Posterior cingulate gyrus (tissue), 11 donors: ENCODE data around the gene NHERF2.
"Not testable (repeated sequence)": the region's sequence is repeated elsewhere in the genome, so short reads cannot be mapped to it uniquely, and the experiment has no call there.

Experiments used
- DNase-seq, 10 donors: peaks; one replicate each; pipeline versions ENCODE4 v3.0.0 to v3.0.0-alpha.2; 2020 to 2021; ENCODE audit warnings: mixed read lengths in 3 of 10
- intact Hi-C: fragments of 100-400 bp; cut with DNase I; formaldehyde crosslinking; loops from one replicate; pipeline ENCODE4 v1.15.1; 2023

NHERF2 gene

GRCh38 chr16:2004795-2005517 lies 21.7 kb upstream of the NHERF2 start:
- peak in 1 of 10 donors; percentile 88 for DNase-seq

GRCh38 chr16:2005646-2006045 lies 21.1 kb upstream of the NHERF2 start:
- peak in 5 of 10 donors; percentile 33 to 89 (median 74) for DNase-seq

More at GRCh38 chr16:2004795-2005517, 21.7 kb upstream of the NHERF2 start:
- intact Hi-C loops, result no loop called here

DNA sequence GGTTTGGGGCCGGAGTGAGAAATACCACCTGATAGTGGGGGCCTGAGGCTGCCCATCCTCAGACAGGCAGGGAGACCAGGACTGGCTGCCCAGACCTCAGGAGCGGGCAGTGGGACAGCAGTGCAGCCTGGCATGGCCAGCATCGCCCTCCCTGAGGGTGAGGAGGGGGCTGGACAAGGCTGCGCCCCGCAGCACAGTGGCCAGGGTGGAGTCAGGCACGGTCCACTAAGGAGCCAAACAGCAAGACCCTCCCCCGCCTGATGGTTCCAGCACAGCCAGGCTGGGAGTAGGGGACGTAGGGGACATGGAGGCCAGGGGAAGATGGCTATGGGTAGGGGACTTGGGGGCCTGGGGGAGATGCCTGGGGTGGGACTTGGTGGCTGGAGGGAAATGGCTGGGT lies 20.4 kb upstream of the NHERF2 start:
- intact Hi-C loops, result no loop called here
- DNase-seq, result peak in 1 of 10 donors; percentile 81

More at GRCh38 chr16:2005646-2006045, 21.1 kb upstream of the NHERF2 start:
- intact Hi-C loops, result no loop called here

DNA sequence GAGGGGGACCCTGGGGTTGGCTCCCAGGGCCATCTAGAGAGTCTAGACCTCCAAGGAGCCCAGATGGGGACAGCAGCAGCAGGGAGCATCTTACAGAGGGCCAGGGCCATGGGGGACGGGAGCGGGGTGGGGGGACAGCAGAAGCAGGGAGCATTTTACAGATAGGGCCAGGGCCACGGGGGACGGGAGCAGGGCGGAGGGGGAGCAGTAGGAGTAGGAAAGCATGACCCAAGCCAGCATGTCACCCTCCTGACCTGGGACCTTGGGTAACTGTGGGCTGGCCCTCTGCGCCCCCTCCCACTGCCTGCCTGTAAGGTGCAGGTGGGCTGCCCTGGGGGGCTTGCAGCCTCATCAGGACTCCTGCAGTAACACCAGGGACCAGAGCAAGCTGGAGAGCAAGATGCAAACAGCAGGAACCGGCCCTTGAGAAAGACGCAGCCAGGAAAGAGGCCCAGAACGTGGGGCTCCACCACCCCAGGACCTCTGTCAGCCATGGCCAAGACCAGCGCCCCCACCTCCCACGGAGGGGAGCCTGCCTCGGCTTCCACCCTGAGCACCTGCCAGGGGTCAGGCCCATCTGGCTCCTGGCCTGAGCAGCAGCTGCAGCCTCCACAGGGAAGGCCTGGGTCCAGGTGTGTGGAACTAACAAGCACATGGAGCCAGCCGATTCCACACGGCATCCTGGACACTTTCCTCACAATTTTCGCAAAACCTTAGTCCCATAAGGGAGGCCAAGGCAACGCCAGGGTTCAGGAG lies 19.4 kb upstream of the NHERF2 start:
- intact Hi-C loops, result no loop called here
- DNase-seq, result peak in 1 of 10 donors; percentile 75

GRCh38 chr16:2008009-2008526 lies 18.6 kb upstream of the NHERF2 start:
- peak in 1 of 10 donors; percentile 76 for DNase-seq

DNA sequence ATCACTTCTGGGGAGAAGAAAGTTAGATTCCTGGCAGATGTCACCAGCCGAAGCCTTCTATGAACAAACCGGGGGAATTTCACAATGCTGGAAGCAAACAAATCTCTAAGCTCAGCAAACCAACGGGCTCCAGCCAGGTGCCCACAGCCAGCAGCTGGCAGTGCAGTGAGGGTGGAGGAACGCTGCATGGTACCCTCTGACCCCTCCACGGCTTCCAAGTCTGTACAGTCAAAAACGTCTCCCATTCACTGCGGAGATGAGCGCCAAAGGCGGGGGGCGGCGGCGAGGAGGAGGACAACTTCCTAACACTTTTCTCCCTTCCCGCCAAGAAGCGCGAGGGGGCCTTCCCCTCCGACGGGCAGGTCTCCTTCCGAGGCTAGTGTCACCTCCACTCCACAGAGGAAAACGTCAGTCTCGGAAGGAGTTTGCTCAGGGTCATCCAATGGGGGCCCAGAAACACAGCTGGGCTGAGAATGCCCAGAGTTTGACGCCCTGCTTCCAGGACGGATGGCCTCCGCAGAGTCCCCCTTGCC lies 18.0 kb upstream of the NHERF2 start:
- DNase-seq, result peak in 1 of 10 donors; percentile 79
- intact Hi-C loops, result no loop called here

More at GRCh38 chr16:2008009-2008526, 18.6 kb upstream of the NHERF2 start:
- intact Hi-C loops, result no loop called here

GRCh38 chr16:2009164-2009711 lies 17.5 kb upstream of the NHERF2 start:
- intact Hi-C loops, result no loop called here

GRCh38 chr16:2009791-2010510 lies 16.8 kb upstream of the NHERF2 start, which contains the start of gene ZNF598:
Gene ZNF598, minus strand, starts transcription at chr16:2009821.
- intact Hi-C loops, result no loop called here
- peak; percentile 64 to 98 (median 83) for DNase-seq

More at GRCh38 chr16:2009164-2009711, 17.5 kb upstream of the NHERF2 start:
- peak in 1 of 10 donors; percentile 90 for DNase-seq

GRCh38 chr16:2011726-2012125 lies 15.0 kb upstream of the NHERF2 start:
- intact Hi-C loops, DNase-seq: not testable (repeated sequence)

DNA sequence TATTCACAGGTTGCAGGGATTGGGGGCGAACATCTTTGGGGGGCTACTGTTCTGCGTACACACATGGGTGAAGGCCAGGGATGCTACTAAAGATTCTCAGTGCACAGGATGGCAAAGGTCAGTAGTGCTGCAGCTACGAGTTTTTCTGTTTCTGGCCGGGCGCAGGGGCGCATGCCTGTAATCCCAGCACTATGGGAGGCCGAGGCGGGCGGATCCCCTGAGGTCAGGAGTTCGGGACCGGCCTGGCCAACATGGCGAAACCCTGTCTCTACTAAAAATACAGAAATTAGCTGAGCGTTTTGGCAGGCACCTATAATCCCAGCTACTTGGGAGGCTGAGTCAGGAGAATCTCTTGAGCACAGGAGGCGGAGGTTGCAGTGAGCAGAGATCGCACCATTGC lies 13.2 kb upstream of the NHERF2 start:
- DNase-seq, result no peak
- intact Hi-C loops, result no loop called here

DNA sequence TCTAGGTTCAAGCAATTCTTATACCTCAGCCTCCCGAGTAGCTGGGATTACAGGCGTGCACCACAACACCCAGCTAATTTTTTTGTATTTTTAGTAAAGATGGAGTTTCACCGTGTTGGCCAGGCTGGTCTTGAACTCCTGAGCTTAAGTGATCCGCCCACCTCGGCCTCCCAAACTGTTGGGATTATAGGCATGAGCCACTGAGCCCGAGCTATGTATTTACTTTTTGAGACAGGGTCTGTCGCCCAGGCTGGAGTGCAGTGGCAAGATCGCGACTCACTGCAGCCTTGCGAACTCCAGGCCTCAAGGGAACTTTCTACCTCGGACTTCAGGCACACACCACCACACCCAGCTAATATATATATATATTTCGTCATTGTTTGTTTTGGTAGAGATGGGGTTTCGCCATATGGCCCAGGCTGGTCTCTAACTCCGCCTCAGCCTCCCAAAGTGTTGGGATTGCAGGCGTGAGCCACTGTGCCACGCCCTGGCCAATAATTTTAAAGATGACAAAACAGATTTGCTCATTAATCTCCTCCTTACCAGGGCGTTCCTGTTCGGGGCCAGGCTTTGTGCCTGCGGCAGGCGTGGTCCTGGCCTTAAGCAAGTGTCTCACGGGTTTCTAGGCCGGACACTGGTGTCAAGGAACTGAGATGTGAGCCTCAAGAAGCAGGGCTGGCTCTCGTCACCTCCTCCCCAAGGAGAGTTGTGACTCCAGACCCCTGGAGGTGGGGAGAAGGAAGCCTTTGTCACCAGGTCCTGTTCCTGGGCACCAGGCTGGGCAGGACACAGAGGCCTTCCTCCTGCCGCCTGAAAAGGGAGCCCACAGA lies 11.4 kb upstream of the NHERF2 start:
- DNase-seq, result no peak
- intact Hi-C loops, result no loop called here

- DNase-seq, result no peak
- intact Hi-C loops, result no loop called here
These were observed 10.8 kb upstream of the NHERF2 start for GRCh38 chr16:2015947-2016208.

DNA sequence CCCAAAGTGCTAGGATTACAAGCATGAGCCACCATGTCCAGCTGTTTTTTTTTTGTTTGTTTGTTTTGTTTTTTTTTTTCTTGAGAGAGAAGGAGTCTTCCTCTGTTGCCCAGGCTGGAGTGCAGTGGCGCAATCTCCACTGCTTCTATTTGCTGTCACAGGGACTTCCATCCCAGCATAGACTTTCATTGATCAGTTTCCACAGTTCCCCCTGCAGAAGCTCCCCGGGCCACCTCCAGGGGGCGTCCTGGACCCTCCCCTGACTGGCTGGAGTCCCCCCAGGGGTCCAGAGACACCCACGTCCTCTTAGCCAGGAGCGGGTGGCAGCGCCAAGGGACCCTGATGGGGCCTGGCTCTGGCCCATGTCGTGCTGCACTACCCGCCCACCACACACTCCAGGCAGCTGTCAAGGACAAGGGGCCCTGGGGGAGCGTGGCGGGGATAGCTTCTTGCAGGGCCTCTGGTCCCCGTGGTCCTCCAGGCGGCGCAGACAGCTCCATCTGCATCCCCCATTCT lies 10.2 kb upstream of the NHERF2 start:
- intact Hi-C loops, result no loop called here
- DNase-seq, result peak in 1 of 10 donors; percentile 84

GRCh38 chr16:2019518-2019920 lies 7.2 kb upstream of the NHERF2 start, which contains the start of gene NPW:
Gene NPW, plus strand, starts transcription at chr16:2019785.
- intact Hi-C loops, result no loop called here
- peak in 1 of 10 donors; percentile 80 for DNase-seq

DNA sequence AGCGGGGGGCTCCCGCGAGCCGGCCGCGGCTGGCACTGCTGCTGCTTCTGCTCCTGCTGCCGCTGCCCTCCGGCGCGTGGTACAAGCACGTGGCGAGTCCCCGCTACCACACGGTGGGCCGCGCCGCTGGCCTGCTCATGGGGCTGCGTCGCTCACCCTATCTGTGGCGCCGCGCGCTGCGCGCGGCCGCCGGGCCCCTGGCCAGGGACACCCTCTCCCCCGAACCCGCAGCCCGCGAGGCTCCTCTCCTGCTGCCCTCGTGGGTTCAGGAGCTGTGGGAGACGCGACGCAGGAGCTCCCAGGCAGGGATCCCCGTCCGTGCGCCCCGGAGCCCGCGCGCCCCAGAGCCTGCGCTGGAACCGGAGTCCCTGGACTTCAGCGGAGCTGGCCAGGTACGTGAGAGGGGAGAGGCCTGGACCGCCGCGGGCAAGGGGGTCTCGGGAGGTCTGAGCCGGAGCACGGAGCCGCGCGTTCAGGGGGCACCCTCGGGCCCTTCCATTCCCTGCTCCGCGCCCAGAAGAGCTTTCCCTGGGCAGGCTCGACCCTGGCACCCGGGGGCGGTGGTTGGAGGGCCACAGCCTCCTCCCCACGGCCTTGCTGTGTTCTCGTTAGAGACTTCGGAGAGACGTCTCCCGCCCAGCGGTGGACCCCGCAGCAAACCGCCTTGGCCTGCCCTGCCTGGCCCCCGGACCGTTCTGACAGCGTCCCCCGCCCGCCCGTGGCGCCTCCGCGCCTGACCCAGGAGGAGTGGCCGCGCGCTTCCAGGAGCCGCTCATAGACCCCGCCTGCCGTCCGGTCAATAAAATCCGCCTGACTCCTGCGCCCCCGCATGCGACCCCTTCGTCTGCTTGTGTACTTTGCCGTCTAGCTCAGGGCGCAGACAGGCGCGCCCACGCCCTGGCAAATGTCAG lies 6.5 kb upstream of the NHERF2 start:
- intact Hi-C loops, result no loop called here
- DNase-seq, result peak in 2 of 10 donors; percentile 76 to 83

GRCh38 chr16:2022723-2023091 lies 4.0 kb upstream of the NHERF2 start:
- DNase-seq, result peak in 1 of 10 donors; percentile 74
- intact Hi-C loops, result loop anchor here (1.0 kb wide), 2 partner anchors 34 to 118 kb away; no protein-coding TSS in a partner anchor

- peak; percentile 81 to 99 (median 96) for DNase-seq
- intact Hi-C loops, result loop anchor here (1.0 kb wide), 2 partner anchors 33 to 117 kb away; no protein-coding TSS in a partner anchor
These were observed 3.3 kb upstream of the NHERF2 start for GRCh38 chr16:2023092-2024031.
